Body of pancreas (tissue), 4 donors: ENCODE data around the gene CYP2C9. TPM values are rescaled to one million over a fixed set of nuclear protein-coding genes. Genes with fewer than 3 reads are reported as not detected.
"Not testable (repeated sequence)": the region's sequence is repeated elsewhere in the genome, so short reads cannot be mapped to it uniquely, and the experiment has no call there.

Experiments
- ATAC-seq: fragments of 150-250 bp; one replicate; pipeline ENCODE4 v1.9.1; 2016
- DNase-seq, 4 donors: peaks; one replicate each; pipeline ENCODE4 v3.0.0-alpha.2; 2019
- H3K27ac ChIP-seq, 4 donors: fragments of 200-600 bp; sonication (generic); 1 replicate in 3 of 4; 2 replicates in 1 of 4; pipeline versions ENCODE4 v1.5.1 to v1.6.1; 2016 to 2019; ENCODE audit warnings: mild to moderate bottlenecking in 1 of 4, mixed read lengths in 1 of 4, moderate library complexity in 1 of 4
- H3K27me3 ChIP-seq, 2 donors: fragments of 200-600 bp; sonication (generic); one replicate each; pipeline ENCODE4 v1.6.0; 2016; ENCODE audit warnings: mild to moderate bottlenecking in 1 of 2
- H3K36me3 ChIP-seq, 2 donors: fragments of 200-600 bp; sonication (generic); replicated peaks in 1 of 2; 2 replicates each; pipeline ENCODE4 v1.5.1; 2016; ENCODE audit warnings: low read depth in 2 of 2; ENCODE audit not compliant: insufficient read depth in 1 of 2
- H3K4me1 ChIP-seq: fragments of 200-600 bp; sonication (generic); one replicate; pipeline ENCODE4 v1.6.0; 2016
- H3K4me3 ChIP-seq, 2 donors: fragments of 200-600 bp; sonication (generic); 1 replicate in 1 of 2; 2 replicates in 1 of 2; pipeline ENCODE4 v1.5.1; 2016 to 2019
- H3K9me3 ChIP-seq, 3 donors: fragments of 200-600 bp; sonication (generic); 1 replicate in 2 of 3; 2 replicates in 1 of 3; pipeline ENCODE4 v1.5.1; 2016
- POLR2A ChIP-seq, 3 donors: fragments of 450-650 bp; IDR thresholded peaks; one replicate each; pipeline ENCODE4 v1.6.1; 2016; ENCODE audit warnings: antibody characterized with exemption in 3 of 3, mild to moderate bottlenecking in 2 of 3
- WGBS, 2 donors: methylation state at CpG; one replicate each; pipeline ENCODE4 v1.1.5; 2017; 5-methylcytosine and 5-hydroxymethylcytosine counted together
- intact Hi-C: fragments of 100-400 bp; cut with DNase I; formaldehyde crosslinking; loops from one replicate; pipeline ENCODE4 v1.15.1; 2023
- total RNA-seq, 2 donors: library from RNA; depleted of rRNA; stranded (reverse); fragments of >200 nt; gene quantifications; one replicate each; pipeline ENCODE4 v1.1.0, GENCODE V29; 2016
- TF ChIP-seq, protein P1 (sequence below), 7 experiments: fragments of 450-650 bp in 4 of 7; fragments of 200-600 bp in 3 of 7; sonication (generic) in 3 of 7; IDR thresholded peaks; one replicate each; pipeline ENCODE4 v1.5.1; 2016 to 2019; ENCODE audit warnings: antibody characterized with exemption in 7 of 7

The CYP2C9 gene
- total RNA-seq, result 1 to 10 TPM in 1 of 2 donors, not detected in 1; 1.6 TPM

DNA sequence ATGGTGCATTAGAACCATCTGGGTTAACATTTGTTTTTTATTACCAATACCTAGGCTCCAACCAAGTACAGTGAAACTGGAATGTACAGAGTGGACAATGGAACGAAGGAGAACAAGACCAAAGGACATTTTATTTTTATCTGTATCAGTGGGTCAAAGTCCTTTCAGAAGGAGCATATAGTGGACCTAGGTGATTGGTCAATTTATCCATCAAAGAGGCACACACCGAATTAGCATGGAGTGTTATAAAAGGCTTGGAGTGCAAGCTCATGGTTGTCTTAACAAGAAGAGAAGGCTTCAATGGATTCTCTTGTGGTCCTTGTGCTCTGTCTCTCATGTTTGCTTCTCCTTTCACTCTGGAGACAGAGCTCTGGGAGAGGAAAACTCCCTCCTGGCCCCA lies at the start of gene CYP2C9:
Gene CYP2C9, plus strand, starts transcription at position 276 of the 400 bp plus-strand sequence. Its CDS starts 25 bp downstream, at position 301.
- ATAC-seq (no peak), DNase-seq (no peak)
- intact Hi-C loops, result no loop called here
- no peak within 1 kb of the TSS for H3K4me3 ChIP-seq
- H3K27me3 ChIP-seq, result no peaks in the 10 kb centered on the region
- H3K36me3 ChIP-seq, result no peaks in the 10 kb centered on the region
- TF ChIP-seq, protein P1, sequence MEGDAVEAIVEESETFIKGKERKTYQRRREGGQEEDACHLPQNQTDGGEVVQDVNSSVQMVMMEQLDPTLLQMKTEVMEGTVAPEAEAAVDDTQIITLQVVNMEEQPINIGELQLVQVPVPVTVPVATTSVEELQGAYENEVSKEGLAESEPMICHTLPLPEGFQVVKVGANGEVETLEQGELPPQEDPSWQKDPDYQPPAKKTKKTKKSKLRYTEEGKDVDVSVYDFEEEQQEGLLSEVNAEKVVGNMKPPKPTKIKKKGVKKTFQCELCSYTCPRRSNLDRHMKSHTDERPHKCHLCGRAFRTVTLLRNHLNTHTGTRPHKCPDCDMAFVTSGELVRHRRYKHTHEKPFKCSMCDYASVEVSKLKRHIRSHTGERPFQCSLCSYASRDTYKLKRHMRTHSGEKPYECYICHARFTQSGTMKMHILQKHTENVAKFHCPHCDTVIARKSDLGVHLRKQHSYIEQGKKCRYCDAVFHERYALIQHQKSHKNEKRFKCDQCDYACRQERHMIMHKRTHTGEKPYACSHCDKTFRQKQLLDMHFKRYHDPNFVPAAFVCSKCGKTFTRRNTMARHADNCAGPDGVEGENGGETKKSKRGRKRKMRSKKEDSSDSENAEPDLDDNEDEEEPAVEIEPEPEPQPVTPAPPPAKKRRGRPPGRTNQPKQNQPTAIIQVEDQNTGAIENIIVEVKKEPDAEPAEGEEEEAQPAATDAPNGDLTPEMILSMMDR (IDR thresholded peaks at IDR 0.05), result no peak
- no peak for TF ChIP-seq POLR2A (IDR thresholded peaks at IDR 0.05)
- peaks cover 0 to 3% (median 0%) of the 10 kb centered on the region in 3 donors for H3K9me3 ChIP-seq
- H3K4me1 ChIP-seq, result no peaks in the 10 kb centered on the region
- 56 to 57% methylated on average over 2 of the region's 2 CpGs for WGBS, 2 donors
- H3K27ac ChIP-seq, result no peak within 1 kb of the TSS

DNA sequence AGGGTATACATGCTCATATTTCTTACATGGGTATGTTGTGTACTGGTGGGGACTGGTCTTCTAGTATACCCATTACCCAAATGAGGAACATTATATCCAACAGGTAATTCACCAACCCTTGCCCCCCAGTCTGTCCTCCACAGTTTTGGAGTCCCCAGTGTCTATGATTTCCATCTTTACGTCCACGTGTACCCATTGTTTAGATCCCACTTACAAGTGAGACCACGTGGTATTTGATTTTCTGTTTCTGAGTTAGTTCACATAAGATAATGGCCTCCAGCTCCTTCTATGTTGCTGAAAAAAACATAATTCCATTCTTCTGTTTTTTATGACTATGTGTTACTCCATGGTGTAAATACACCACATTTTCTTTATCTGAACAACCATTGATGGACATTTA lies 49.3 kb upstream of the CYP2C9 start:
- intact Hi-C loops, result no loop called here
- TF ChIP-seq, protein P1 (IDR thresholded peaks at IDR 0.05), result no peak
- no peak for TF ChIP-seq POLR2A (IDR thresholded peaks at IDR 0.05)
- no peaks in the 10 kb centered on the region for H3K27me3 ChIP-seq

DNA sequence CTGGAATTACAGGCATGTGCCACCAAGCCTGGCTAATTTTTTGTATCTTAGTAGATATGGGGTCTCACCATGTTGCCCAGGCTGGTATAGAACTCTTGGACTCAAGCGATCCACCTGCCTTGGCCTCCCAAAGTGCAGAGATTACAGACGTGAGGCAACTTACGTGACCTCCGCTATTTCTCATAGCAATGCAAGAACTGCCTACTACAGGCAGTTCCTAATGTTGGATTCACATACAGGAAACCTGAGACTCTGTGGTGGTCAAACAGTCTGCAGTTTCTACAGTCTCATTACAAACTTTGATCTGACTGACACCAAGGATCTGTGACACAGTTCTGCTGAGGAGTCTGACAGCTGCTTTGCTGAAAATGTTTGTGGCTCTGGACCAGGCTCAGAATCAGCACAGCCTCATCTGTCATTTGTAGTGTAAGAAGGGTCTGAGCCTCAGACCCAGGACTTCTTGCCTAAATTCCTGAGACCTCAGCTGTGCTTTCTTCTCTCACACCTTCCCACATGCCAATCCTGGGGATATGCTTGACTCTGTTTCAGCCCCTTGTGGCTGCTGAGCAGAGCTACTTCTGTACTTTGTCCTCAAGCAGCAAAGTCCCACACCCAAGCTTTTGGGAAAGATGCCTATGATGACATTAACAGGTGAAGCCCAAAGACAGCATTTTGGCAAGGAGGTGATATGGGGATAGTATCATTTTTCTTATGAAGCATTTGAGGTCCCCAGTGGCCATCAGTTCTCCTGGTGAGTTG lies 48.0 kb upstream of the CYP2C9 start:
- intact Hi-C loops, result no loop called here
- H3K27me3 ChIP-seq, result no peaks in the 10 kb centered on the region
- H3K27ac ChIP-seq, result no peak overlapping the region
- ATAC-seq, result no peak
- DNase-seq, result no peak
- WGBS, 2 donors, result 71 to 79% methylated on average over 4 of the region's 4 CpGs
- no peak overlapping the region for H3K4me3 ChIP-seq
- no peaks in the 10 kb centered on the region for H3K36me3 ChIP-seq
- no peaks in the 10 kb centered on the region for H3K4me1 ChIP-seq
- TF ChIP-seq, protein P1 (IDR thresholded peaks at IDR 0.05), result no peak
- TF ChIP-seq POLR2A (IDR thresholded peaks at IDR 0.05), result no peak
- H3K9me3 ChIP-seq, result no peaks in the 10 kb centered on the region

More for the DNA sequence above, 49.3 kb upstream of the CYP2C9 start:
- no peaks in the 10 kb centered on the region for H3K9me3 ChIP-seq
- H3K36me3 ChIP-seq, result no peaks in the 10 kb centered on the region
- 59 to 71% methylated on average over 3 of the region's 3 CpGs for WGBS, 2 donors
- no peaks in the 10 kb centered on the region for H3K4me1 ChIP-seq
- H3K27ac ChIP-seq, result no peak overlapping the region
- no peak for ATAC-seq
- no peak for DNase-seq
- H3K4me3 ChIP-seq, result no peak overlapping the region

DNA sequence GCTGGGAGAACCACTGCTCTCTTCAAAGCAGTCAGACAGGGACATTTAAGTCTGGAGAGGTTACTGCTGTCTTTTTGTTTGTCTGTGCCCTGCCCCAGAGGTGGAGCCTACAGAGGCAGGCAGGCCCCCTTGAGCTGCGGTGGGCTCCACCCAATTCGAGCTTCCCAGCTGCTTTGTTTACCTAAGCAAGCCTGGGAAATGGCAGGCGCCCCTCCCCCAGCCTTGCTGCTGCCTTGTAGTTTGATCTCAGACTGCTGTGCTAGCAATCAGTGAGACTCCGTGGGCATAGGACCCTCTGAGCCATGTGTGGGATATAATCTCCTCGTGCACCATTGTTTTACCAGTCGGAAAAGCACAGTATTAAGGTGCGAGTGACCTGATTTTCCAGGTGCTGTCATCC lies 40.0 kb upstream of the CYP2C9 start:
- DNase-seq, H3K9me3 ChIP-seq, H3K27ac ChIP-seq, intact Hi-C loops, H3K4me3 ChIP-seq, H3K27me3 ChIP-seq, H3K4me1 ChIP-seq, H3K36me3 ChIP-seq, ATAC-seq: not testable (repeated sequence)
- WGBS, 2 donors, result 39 to 54% methylated on average over 4 to 7 of the region's 7 CpGs

DNA sequence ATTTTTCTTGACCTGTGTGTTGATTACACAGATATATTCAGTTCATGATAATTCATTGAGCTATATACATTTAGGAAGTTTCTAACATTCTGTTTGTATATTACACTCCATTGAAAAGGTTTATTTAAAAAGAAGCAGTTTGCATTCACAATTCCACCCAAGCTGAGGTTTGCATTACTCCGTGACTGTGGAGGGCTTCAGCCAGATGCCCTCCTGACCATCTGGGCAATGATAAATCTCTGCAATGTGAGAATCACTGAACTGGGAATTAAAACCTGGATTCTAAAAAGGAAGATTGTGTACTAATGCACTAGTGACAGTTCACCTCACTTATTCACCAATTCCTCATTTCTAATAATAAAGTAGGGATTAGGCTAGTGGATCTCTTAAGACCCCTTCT lies 36.4 kb upstream of the CYP2C9 start:
- H3K27ac ChIP-seq, result no peak overlapping the region
- H3K9me3 ChIP-seq, result no peaks in the 10 kb centered on the region
- ATAC-seq, result no peak
- no peaks in the 10 kb centered on the region for H3K27me3 ChIP-seq
- no peaks in the 10 kb centered on the region for H3K36me3 ChIP-seq
- intact Hi-C loops, result no loop called here
- H3K4me1 ChIP-seq, result no peaks in the 10 kb centered on the region
- no peak for DNase-seq
- TF ChIP-seq POLR2A (IDR thresholded peaks at IDR 0.05), result no peak
- TF ChIP-seq, protein P1 (IDR thresholded peaks at IDR 0.05), result no peak
- H3K4me3 ChIP-seq, result no peak overlapping the region
- 56 to 64% methylated on average over 1 of the region's 1 CpG for WGBS, 2 donors
